T-helper 9 cell (primary cell): ENCODE measurements around the gene ATAD1.
"Not testable (repeated sequence)": the region's sequence is repeated elsewhere in the genome, so short reads cannot be mapped to it uniquely, and the experiment has no call there.

Source experiments
- DNase-seq: peaks from one replicate; pipeline ENCODE4 v3.0.0-alpha.2; 2020

Gene ATAD1

GRCh38 chr10:87801813-87802435 lies 16.1 kb downstream of the ATAD1 start:
- not testable (repeated sequence) for DNase-seq

- DNase-seq, result no peak
Measured at GRCh38 chr10:87799860-87800259, 18.2 kb downstream of the ATAD1 start.

DNA sequence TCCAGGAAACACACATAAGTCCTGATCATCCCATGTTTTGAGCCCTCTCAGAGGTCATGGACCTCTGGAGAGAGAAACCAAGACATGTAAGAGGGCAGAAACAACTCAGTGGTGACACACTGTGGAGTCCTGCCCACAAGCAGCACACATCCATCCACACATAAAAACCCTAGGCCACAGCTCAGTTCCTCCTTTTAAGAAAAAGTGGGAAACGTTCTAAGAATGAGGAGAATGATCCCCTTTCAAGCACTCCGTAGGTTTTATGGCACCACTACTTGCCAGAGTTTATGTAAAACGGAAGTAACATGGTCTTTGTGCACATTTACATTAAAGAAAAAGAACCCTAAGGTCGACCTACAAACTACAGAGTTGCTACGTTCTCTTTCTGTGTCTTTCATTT lies 19.9 kb downstream of the ATAD1 start:
- no peak for DNase-seq

DNA sequence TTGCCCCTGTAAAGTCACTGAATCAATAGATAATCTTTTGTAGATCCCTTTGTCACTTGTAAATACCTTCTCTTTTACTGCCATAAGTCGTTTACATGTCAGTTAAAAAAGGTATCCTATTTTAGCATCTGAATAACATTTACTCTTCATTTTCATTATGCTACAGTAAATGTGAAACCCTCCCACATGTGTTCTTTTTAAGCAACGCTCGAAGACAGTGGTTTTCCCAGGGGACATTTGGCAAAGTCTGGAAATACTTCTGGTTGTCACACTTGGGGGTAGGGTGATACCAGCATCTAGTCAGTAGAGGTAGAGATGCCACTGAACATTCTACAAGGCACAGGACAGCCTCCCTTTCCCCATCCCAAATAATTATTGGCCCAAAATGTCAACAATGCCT lies 23.7 kb downstream of the ATAD1 start:
- DNase-seq, result no peak

DNA sequence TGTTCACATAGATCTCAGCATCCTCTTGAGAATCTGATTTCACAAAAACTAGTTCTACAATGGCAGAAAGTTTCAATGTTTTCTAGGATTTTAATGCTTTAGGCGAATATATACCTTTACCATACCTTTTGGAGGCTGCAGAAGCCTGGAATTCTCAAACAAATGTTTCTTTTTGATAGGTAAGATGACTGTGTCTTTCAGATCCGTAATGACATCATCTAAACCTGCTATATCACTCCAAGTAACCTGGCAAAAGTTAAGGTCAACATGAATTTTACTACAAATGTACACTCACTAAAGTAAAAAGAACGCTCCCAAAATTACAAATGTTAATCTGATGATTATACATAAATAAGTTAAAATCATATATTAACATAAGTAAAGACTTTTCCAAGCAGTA lies 27.8 kb downstream of the ATAD1 start:
- no peak for DNase-seq

GRCh38 chr10:87786421-87786820 lies 31.6 kb downstream of the ATAD1 start:
- DNase-seq, result no peak

DNA sequence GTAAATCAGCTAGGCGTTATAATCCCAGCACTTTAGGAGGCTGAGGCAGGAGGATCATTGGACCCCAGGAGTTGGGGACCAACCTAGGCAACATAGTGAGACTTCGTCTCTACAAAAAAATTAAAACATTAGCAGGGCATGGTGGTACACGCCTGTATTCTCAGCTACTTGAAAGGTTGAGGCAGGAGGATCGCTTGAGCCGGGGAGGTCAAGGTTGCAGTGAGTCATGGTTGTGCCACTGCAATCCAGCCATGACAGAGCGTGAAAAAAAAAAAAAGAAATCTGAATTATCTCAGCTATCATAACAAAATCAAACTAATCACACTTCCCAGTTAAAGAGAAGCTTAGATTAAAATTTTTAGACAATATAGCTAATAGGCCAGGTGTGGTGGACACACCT lies 35.3 kb downstream of the ATAD1 start:
- DNase-seq, result no peak

DNA sequence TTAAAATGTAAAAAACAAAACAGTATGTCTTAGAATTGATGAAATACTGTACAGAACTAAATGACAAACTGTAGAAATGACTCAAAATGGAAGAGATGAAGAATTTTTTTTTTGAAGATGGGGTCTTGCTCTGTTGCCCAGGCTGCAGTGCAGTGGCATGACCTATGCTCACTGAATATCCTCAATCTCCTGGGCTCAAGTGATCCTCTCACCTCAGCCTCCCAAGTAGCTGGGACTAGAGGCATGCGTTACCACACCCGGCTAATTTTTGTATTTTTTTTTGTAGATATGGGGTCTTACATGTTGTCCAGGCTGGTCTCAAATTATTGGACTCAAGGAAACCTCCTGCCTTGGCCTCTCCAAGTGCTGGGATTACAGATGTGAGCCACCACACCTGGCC lies 36.5 kb downstream of the ATAD1 start:
- no peak for DNase-seq

DNA sequence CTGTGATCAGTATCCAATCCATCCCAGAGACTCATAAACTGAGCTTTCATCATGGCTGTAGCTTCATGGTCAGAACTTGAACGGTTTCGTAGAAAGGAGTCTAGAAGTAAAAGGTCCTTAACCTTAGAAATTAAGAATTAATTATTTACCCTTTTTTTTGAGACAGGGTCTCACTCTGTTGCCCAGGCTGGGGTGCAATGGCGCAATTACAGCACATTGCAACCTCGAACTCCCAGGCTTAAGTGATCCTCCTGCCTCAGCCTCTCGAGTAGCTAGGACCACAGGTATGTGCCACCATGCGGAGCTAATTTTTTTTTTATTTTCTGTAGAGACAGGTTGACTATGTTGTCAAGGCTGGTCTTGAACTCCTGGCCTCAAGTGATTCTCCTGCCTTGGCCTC lies 41.7 kb downstream of the ATAD1 start:
- no peak for DNase-seq

- DNase-seq, result no peak
Measured at GRCh38 chr10:87775766-87776165, 42.3 kb downstream of the ATAD1 start.

DNA sequence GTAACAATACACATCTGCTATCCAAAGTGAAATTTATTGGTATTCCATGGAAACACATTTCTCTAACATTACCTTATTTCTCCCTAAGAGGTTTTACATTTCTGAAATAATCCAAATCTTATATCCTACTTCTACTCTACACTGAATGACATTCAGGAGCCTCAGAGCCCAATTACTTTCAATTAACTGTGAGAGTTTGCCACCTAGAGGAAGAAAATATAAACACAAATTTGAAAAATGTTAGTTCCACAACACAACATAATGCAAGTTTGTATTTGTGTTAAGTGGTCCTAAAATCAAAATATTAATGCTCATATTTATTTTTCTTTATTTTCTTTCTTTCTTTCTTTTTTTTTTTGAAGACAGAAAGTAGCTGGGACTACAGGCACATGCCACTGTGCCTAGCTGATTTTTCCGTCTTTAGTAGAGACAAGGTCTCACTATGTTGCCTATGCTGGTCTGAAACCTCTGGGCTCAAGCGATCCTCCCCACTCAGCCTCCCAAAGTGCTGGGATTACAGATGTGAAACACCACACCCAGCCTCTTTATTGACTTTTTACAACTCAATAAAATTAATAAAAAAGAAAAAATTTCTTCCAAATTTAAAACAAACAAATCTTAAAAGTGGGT lies 46.0 kb downstream of the ATAD1 start:
- no peak for DNase-seq

- DNase-seq, result no peak
Measured at GRCh38 chr10:87767253-87767652, 50.8 kb downstream of the ATAD1 start.

DNA sequence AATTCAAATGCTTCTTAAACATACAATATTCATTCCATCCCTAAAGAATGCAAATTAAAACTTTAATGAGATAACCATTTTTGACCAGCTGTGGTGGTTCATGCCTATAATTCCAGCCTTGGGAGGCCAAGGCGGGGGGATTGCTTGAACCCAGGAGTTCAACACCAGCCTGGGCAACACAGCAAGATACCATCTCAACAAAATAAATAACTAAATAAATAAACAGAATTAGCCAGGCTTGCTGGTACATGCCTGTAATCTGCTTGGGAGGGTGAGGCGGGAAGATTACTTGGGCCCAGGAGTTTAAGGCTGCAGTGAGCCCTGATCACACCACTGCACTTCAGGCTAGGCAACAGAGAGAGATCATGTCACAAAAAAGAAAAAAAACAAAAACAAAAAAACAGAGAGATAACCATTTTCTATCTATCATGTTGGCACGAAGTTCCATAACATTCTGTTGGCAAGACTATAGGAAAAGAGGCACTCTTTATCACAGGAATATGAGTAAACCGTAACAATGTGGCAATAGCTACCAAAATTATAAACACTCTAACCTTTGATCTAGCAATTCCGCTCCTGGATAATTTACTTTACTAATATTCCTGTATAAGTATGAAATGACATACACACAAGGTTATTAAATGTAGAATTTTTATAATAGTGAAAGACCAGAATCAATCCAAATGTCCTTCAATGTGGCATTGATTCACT lies 52.2 kb downstream of the ATAD1 start:
- no peak for DNase-seq

GRCh38 chr10:87764072-87764934 lies 53.7 kb downstream of the ATAD1 start:
- no peak for DNase-seq

GRCh38 chr10:87763086-87763861 lies 54.8 kb downstream of the ATAD1 start:
- no peak for DNase-seq

- DNase-seq, result no peak
Measured at GRCh38 chr10:87761892-87762291, 56.1 kb downstream of the ATAD1 start.

DNA sequence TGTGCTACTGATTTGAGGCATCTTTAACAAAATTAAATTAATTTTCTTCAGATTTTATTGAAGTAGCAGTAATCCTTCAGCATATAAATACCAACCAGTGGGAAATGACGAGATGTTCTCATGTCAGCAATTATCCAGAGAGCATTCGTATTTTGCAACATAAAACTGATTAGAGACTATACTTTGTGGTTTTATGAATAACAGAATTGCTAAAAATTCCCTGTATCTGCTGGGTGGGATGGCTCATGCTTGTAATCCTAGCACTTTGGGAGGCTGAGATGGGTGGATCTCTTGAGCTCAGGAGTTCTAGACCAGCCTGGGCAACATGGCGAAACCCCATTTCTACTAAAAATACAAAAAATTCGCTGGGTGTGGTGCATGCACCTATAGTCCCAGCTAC lies 56.9 kb downstream of the ATAD1 start:
- DNase-seq, result no peak

DNA sequence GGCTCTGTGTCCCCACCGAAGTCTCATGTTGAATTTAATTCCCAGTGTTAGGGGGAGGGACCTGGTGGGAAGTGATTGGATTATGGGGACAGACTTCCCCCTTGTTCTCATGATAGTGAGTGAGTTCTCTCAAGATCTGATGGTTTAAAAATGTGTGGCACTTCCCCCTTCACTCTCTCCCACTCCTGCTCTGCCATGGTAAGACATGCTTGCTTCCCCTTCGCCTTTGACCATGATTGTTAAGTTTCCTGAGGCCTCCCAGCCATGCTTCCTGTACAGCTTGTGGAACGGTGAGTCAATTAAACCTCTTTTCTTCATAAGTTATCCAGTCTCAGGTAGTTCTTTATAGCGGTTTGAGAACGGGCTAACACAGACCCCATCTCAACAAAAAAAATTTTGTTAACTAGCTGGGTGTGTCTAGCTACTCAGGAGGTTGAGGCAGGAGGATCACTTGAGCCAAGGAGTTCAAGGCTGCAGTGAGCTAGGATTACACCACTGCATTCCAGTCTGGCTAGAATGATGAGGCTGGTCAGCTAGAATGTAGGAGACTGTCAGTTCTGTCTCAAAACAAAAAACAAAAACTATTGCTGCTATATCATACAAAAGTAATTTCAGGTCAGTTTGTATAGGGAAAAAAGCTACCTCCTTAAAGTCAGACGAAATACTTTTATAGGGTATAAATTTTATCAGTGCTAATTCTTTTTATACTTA lies 57.7 kb downstream of the ATAD1 start:
- DNase-seq, result no peak

- DNase-seq, result no peak
Measured at GRCh38 chr10:87759551-87759950, 58.5 kb downstream of the ATAD1 start.

GRCh38 chr10:87757685-87758084 lies 60.3 kb downstream of the ATAD1 start:
- no peak for DNase-seq

GRCh38 chr10:87753995-87754866 lies 63.8 kb downstream of the ATAD1 start:
- no peak for DNase-seq
